Raji (cell line): ENCODE results near the gene ADAMTS3.

Experiments used
- POLR2A ChIP-seq: IDR thresholded peaks from 2 replicates; pipeline ENCODE4 v1.6.1; 2011; ENCODE audit warnings: low read depth, low read length, control low read depth; ENCODE audit not compliant: insufficient read depth

Gene ADAMTS3

GRCh38 chr4:72564789-72565188, 4.2 kb downstream of the ADAMTS3 start:
- TF ChIP-seq POLR2A, result no peak

DNA sequence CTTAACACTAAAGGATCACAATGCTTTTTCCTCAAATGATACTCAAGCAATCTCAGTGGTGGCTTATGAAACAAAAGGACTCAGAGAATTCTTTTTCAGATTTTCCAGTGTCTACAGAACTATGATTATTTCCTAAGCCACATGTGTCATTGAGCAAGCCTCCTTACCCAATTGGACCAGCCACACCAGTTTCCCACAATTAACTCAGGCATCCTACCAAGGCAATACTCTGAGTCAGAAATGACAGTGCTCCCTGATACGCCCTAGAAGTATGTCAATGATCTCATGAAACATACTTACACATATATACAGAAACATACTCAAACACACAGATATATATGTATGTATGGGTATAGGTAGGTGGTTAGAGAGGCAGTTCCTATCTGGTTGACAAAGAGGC, 4.8 kb downstream of the ADAMTS3 start:
- no peak for TF ChIP-seq POLR2A

GRCh38 chr4:72558655-72559054, 10.4 kb downstream of the ADAMTS3 start:
- no peak for TF ChIP-seq POLR2A

DNA sequence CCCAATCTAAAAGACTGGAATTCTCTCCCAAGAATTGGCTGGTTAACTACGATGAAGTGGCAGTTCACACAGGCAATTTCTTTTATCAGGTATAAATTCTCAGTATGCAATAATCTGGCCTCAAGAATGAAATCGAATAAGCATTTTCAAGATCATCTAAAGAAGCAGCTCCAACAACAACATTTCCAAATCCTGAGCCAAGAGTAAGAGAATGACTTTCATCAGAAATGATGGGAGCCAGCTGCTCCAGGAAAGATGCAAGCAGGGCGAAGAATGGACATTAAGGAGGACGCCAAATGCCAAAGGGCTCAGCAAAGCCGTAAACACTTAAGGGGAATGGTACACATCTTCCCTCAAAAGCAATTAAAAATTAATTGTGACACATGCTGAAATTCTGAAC, 12.0 kb downstream of the ADAMTS3 start:
- no peak for TF ChIP-seq POLR2A

DNA sequence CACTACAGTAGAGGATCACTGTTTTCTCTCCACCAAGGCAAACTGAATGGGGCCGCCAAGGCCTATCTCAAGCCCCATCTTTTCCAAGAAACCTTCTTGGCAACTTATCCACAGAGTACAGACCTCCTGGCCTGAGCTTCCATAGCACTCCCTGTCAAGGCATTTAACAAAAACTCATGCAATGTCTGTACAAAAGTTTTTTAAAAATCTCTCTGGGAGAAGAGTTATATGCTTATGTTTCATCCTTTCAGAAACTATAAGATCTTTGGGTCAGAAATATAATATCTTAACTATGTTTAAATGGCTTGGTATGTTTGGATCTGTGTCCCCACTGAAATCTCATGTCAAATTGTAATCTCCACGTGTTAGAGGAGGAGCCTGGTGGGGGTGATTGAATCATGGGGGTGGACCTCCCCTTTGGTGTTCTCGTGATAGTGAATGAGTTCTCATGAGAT, 13.6 kb downstream of the ADAMTS3 start:
- TF ChIP-seq POLR2A, result no peak

GRCh38 chr4:72553540-72554337, 15.3 kb downstream of the ADAMTS3 start:
- TF ChIP-seq POLR2A, result no peak

DNA sequence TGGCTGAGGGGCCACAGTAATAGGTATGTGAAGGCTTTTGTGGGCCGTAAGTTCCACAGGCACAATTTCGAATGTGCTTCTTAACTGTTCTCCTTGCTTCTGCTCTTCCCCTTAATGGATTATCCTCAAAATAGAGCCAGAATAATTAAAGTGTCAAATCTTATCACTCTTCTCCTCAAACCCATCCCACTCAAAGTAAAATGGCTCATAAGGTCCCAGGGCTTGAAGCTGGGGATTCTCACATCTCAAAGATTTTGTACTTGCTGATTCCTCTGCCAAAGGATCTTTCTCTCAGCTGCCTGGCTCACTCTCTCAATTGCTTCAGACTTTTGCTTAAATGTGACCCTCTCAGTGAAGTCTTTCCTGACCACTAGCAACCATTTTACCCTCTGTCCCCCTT, 16.6 kb downstream of the ADAMTS3 start:
- TF ChIP-seq POLR2A, result no peak

DNA sequence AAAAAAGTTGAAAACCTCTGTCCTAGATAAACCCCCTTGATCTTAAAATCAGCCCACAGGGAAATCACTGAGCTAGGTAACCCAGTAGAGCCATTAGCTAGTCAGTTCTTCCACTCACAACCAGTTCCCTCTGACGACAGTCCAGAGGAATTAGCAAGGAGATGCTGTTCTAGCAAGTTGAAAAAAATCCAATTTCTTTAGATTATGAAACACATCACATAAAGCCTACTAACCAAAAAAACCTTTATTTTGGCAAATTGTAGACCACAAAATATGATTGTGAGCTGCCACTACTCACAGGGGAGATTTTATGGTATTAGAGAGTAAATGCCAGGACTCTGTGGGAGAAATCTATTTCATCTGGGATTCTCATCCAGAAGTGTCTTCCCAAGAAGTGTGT, 22.6 kb downstream of the ADAMTS3 start:
- no peak for TF ChIP-seq POLR2A

- TF ChIP-seq POLR2A, result no peak
These were observed 31.0 kb downstream of the ADAMTS3 start for GRCh38 chr4:72538006-72538405.

DNA sequence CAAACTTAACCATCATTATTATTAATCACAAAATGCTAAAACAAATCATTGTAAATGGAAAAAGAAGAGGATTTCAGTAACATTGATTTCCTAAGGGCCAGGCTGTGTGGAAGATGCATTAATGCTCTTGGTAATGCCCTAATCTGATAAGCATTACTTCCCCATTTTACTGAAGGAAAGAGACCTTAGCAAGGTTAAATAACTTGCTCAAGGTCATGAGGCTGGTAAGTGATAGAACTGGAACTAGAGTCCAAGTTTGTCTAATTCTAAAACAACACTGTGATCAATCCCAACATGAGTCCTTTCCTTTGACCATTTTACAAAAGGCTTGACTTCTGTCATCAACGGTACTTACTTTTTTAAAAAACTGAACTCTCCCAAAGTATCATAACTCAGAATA, 32.6 kb downstream of the ADAMTS3 start:
- TF ChIP-seq POLR2A, result no peak

DNA sequence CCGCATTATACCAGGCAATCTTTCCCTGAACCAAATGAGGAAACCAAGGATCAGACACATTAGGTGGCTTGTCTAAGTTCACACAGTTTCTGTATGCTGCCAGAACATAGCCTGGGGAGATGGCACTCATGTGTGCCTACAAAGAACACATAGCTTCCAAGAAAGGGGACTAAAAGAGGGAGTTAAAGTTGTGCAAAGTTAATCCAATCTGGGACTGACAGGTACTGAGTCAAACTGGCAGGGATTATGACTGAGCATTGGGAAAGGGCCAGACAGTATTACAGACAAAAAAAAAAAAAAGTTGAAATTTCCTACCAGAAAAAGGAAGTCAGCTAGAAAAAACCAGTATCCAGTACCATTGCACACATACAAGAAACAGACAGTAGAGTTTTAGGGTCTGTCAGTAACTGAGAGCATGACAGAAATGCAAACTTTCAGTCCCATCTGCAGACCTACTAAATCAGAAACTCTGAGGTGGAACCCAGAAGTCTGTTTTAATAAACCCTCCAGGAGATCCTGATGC, 37.2 kb downstream of the ADAMTS3 start:
- TF ChIP-seq POLR2A, result no peak

GRCh38 chr4:72531322-72531721, 37.7 kb downstream of the ADAMTS3 start:
- no peak for TF ChIP-seq POLR2A

- TF ChIP-seq POLR2A, result no peak
These were observed 39.7 kb downstream of the ADAMTS3 start for GRCh38 chr4:72529148-72529822.

- no peak for TF ChIP-seq POLR2A
These were observed 41.9 kb downstream of the ADAMTS3 start for GRCh38 chr4:72527038-72527646.

- TF ChIP-seq POLR2A, result no peak
These were observed 43.1 kb downstream of the ADAMTS3 start for GRCh38 chr4:72525938-72526337.

DNA sequence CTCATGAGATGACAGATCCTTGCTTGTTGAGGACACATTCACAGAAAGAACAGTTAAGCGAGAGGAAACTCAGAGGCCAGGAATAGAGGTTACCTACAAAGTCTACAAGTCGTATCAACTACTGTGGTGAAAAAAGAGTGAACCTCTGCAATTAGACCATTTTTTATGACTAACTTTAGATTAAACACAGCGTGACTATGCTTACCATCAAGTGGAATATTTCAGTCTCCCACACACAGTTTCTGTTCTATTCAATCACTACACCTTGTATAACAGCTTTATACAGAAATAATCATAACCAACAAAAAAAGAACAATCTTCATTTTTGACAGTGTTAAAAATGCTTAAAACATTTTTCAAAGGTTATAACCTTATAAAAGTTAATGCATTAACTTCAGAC, 46.6 kb downstream of the ADAMTS3 start:
- no peak for TF ChIP-seq POLR2A
